ENCODE measurements around the gene CNOT3. TPM values are rescaled to one million over a fixed set of nuclear protein-coding genes. Genes with fewer than 3 reads are reported as not detected.

The CNOT3 gene
- total RNA-seq, 1 donor from 2014 or later = 44.6 TPM

GRCh38 chr19:54105796-54106195, 31.8 kb upstream of the CNOT3 start:
- Histone ChIP-seq H3K27ac (no peak overlapping the region), H3K36me3 (peaks cover 55% of the 10 kb centered on the region), H3K4me3 (no peak overlapping the region), H3K27me3 (ENCODE audit: low read depth) (no peaks in the 10 kb centered on the region), H3K4me1 (peaks cover 11% of the 10 kb centered on the region), H3K9me3 (no peaks in the 10 kb centered on the region)
- no peak for TF ChIP-seq CTCF (IDR thresholded peaks at IDR 0.05)
- ATAC-seq (no peak), DNase-seq (peak; percentile 34)
- intact Hi-C loops (cut with DNase I) = no loop called here

GRCh38 chr19:54106716-54107115, 30.8 kb upstream of the CNOT3 start:
- H3K27ac ChIP-seq = no peak overlapping the region
- ATAC-seq = no peak
- intact Hi-C loops (cut with DNase I) = no loop called here
- no peak for TF ChIP-seq CTCF (IDR thresholded peaks at IDR 0.05)
- peaks cover 60% of the 10 kb centered on the region for H3K36me3 ChIP-seq
- no peaks in the 10 kb centered on the region for H3K9me3 ChIP-seq
- DNase-seq = peak; percentile 37
- no peaks in the 10 kb centered on the region for H3K27me3 ChIP-seq (ENCODE audit: low read depth)
- peaks cover 11% of the 10 kb centered on the region for H3K4me1 ChIP-seq
- H3K4me3 ChIP-seq = no peak overlapping the region

GRCh38 chr19:54107876-54108490, 29.6 kb upstream of the CNOT3 start:
- Histone ChIP-seq H3K36me3 (peaks cover 65% of the 10 kb centered on the region), H3K9me3 (no peaks in the 10 kb centered on the region), H3K27me3 (ENCODE audit: low read depth) (no peaks in the 10 kb centered on the region), H3K4me3 (no peak overlapping the region), H3K27ac (no peak overlapping the region), H3K4me1 (peaks cover 11% of the 10 kb centered on the region)
- TF ChIP-seq CTCF (IDR thresholded peaks at IDR 0.05) = no peak
- DNase-seq (peak; percentile 41), ATAC-seq (no peak)
- intact Hi-C loops (cut with DNase I) = no loop called here

- intact Hi-C loops (cut with DNase I) = no loop called here
- ATAC-seq (no peak), DNase-seq (peak; percentile 35)
- TF ChIP-seq CTCF (IDR thresholded peaks at IDR 0.05) = no peak
- Histone ChIP-seq H3K9me3 (no peaks in the 10 kb centered on the region), H3K36me3 (peaks cover 65% of the 10 kb centered on the region), H3K4me1 (peaks cover 8% of the 10 kb centered on the region), H3K27ac (no peak overlapping the region), H3K27me3 (ENCODE audit: low read depth) (no peaks in the 10 kb centered on the region), H3K4me3 (no peak overlapping the region)
These were observed 29.1 kb upstream of the CNOT3 start for GRCh38 chr19:54108496-54108895.

- Histone ChIP-seq H3K27me3 (ENCODE audit: low read depth) (no peaks in the 10 kb centered on the region), H3K4me3 (no peak overlapping the region), H3K27ac (no peak overlapping the region), H3K4me1 (peaks cover 12% of the 10 kb centered on the region), H3K36me3 (peaks cover 65% of the 10 kb centered on the region), H3K9me3 (no peaks in the 10 kb centered on the region)
- ATAC-seq (no peak), DNase-seq (no peak)
- intact Hi-C loops (cut with DNase I) = no loop called here
- TF ChIP-seq CTCF (IDR thresholded peaks at IDR 0.05) = no peak
These were observed 27.9 kb upstream of the CNOT3 start for GRCh38 chr19:54109651-54110050.
